ENCODE results near the gene SLC49A4.

GRCh38 chr3:122795674-122796195, 866 bp downstream of the SLC49A4 start:
- TF ChIP-seq CTCF (IDR thresholded peaks at IDR 0.05) (no peak), POLR2AphosphoS5 (IDR thresholded peaks at IDR 0.05; ENCODE audit: insufficient read depth in 1 of 2, low read depth in 1 of 2) (no peak)
